Myocyte (in vitro differentiated cells): ENCODE measurements around the gene MTSS2. TPM values are rescaled to one million over a fixed set of nuclear protein-coding genes. Genes with fewer than 3 reads are reported as not detected.

Experiments
- total RNA-seq: library from RNA; depleted of rRNA; stranded (reverse); fragments of >200 nt; gene quantifications from 2 replicates; pipeline ENCODE4 v1.2.3, GENCODE V29; 2014

Gene MTSS2
- total RNA-seq, 1 donor from 2014 or later: 170 TPM

Other genes with a start within 250 kb of the MTSS2 start
- gene ST3GAL2, start 247.0 kb downstream of the MTSS2 start, total RNA-seq: 14.4 and 16.5 TPM in 2 replicates
- gene FCSK, start 231.5 kb downstream of the MTSS2 start, total RNA-seq: 11.4 and 16.8 TPM in 2 replicates
- gene COG4, start 162.5 kb downstream of the MTSS2 start, total RNA-seq: 63.1 and 88.9 TPM in 2 replicates
- 115 and 133 TPM in 2 replicates for gene SF3B3, start 162.2 kb downstream of the MTSS2 start, total RNA-seq
- gene IL34, start 39.5 kb downstream of the MTSS2 start, total RNA-seq: 20.0 and 67.8 TPM in 2 replicates
- 74.0 and 75.7 TPM in 2 replicates for gene VAC14, start 115.1 kb upstream of the MTSS2 start, total RNA-seq